Endothelial cell of umbilical vein (primary cell): ENCODE data around the gene VARS1. TPM values are rescaled to one million over a fixed set of nuclear protein-coding genes. Genes with fewer than 3 reads are reported as not detected.

Experiments
- BruUV-seq: library from RNA; stranded (reverse); fragments of 400-500 nt; replicated peaks from 2 replicates; lab custom pipeline; 2021; lab: Mats Ljungman, UMichigan
- CTCF ChIA-PET: fragments of 300-600, 350-600 bp; sonication (Branson Sonifier 250); formaldehyde crosslinking; loops from one replicate; lab custom pipeline; 2021; ENCODE audit warnings: antibody characterized with exemption, inconsistent platforms; lab: Charles Lee
- POLR2A ChIA-PET: fragments of 300-600, 350-600 bp; sonication (Branson Sonifier 250); formaldehyde crosslinking; loops from one replicate; lab custom pipeline; 2021; ENCODE audit warnings: antibody characterized with exemption, inconsistent platforms; lab: Charles Lee
- DNase-seq: peaks from one replicate; pipeline ENCODE4 v3.0.0-alpha.2; 2011; ENCODE audit warnings: low read depth, low spot score
- FAIRE-seq: peaks from 2 replicates; lab custom pipeline; 2011; peaks lifted over from hg19 to GRCh38; lab: Jason Lieb, UNC
- H2AFZ ChIP-seq: 2 replicates; pipeline ENCODE4 v1.6.0; 2012; ENCODE audit warnings: low read depth, low read length, control low read depth, inconsistent platforms
- H3K27ac ChIP-seq: 2 replicates; pipeline ENCODE4 v1.5.1; 2011; ENCODE audit warnings: low read depth, mild to moderate bottlenecking, control low read depth, low read length, moderate library complexity; ENCODE audit not compliant: insufficient read depth
- H3K27me3 ChIP-seq, 2 experiments: 2 replicates each; pipeline versions ENCODE4 v1.6.0 to v1.6.1; 2011; ENCODE audit warnings: low read length in 2 of 2, mixed read lengths in 1 of 2; ENCODE audit not compliant: control insufficient read depth in 2 of 2, insufficient read depth in 2 of 2
- H3K36me3 ChIP-seq, 2 experiments: 2 replicates in 1 of 2; 3 replicates in 1 of 2; pipeline ENCODE4 v1.5.1; 2011; ENCODE audit warnings: low read length in 2 of 2, mild to moderate bottlenecking in 1 of 2, moderate library complexity in 1 of 2; ENCODE audit not compliant: control insufficient read depth in 2 of 2, insufficient read depth in 2 of 2; ENCODE audit errors: extremely low read depth in 1 of 2
- H3K4me1 ChIP-seq: 3 replicates; pipeline ENCODE4 v1.5.1; 2011; ENCODE audit warnings: mild to moderate bottlenecking, low read length; ENCODE audit not compliant: control insufficient read depth, insufficient read depth; ENCODE audit errors: extremely low read depth
- H3K4me2 ChIP-seq: 2 replicates; pipeline ENCODE4 v1.6.1; 2011; ENCODE audit warnings: low read length, control low read depth, mixed read lengths; ENCODE audit not compliant: insufficient read depth
- H3K4me3 ChIP-seq, 3 experiments: fragments of 200-600 bp in 1 of 3; sonication (generic), shearing (Covaris generic) in 1 of 3; replicated peaks in 1 of 3; 2 replicates each; pipeline ENCODE4 v1.5.1; 2011 to 2016; ENCODE audit warnings: control low read depth in 3 of 3, low read length in 3 of 3, mild to moderate bottlenecking in 2 of 3, inconsistent platforms in 1 of 3, low read depth in 1 of 3, moderate library complexity in 1 of 3; ENCODE audit not compliant: insufficient read depth in 1 of 3
- H3K79me2 ChIP-seq: 2 replicates; pipeline ENCODE4 v1.6.0; 2012; ENCODE audit warnings: low read length, inconsistent platforms; ENCODE audit not compliant: control insufficient read depth, insufficient read depth
- H3K9ac ChIP-seq: replicated peaks from 2 replicates; pipeline ENCODE3; 2011; ENCODE audit warnings: low read length, control low read depth; ENCODE audit not compliant: insufficient read depth; ENCODE audit errors: extremely low read depth
- H3K9me1 ChIP-seq: replicated peaks from 3 replicates; pipeline ENCODE4 v1.6.0; 2011; ENCODE audit warnings: mild to moderate bottlenecking, low read length; ENCODE audit not compliant: control insufficient read depth, insufficient read depth; ENCODE audit errors: extremely low read depth
- H3K9me3 ChIP-seq: replicated peaks from 2 replicates; pipeline ENCODE4 v1.5.1; 2012; ENCODE audit warnings: low read length, inconsistent platforms; ENCODE audit not compliant: control insufficient read depth, insufficient read depth
- H4K20me1 ChIP-seq: replicated peaks from 2 replicates; pipeline ENCODE3; 2011; ENCODE audit warnings: mild to moderate bottlenecking, low read length; ENCODE audit not compliant: control insufficient read depth, insufficient read depth; ENCODE audit errors: extremely low read depth
- EZH2 ChIP-seq: IDR thresholded peaks from 2 replicates; pipeline ENCODE4 v1.6.1; 2012; ENCODE audit warnings: borderline replicate concordance, low read depth, mild to moderate bottlenecking, moderate library complexity, low read length, inconsistent platforms; ENCODE audit not compliant: severe bottlenecking
- FOS ChIP-seq: IDR thresholded peaks from 2 replicates; pipeline ENCODE4 v1.6.1; 2011; ENCODE audit warnings: mild to moderate bottlenecking, low read length, moderate library complexity, borderline replicate concordance; ENCODE audit not compliant: insufficient read depth
- GATA2 ChIP-seq: IDR thresholded peaks from 2 replicates; pipeline ENCODE4 v1.7.0; 2011; ENCODE audit warnings: low read depth, mild to moderate bottlenecking, moderate library complexity, mixed read lengths, low read length; ENCODE audit not compliant: insufficient read length, insufficient read depth
- JUN ChIP-seq: IDR thresholded peaks from 2 replicates; pipeline ENCODE4 v1.6.1; 2011; ENCODE audit warnings: borderline replicate concordance, low read depth; ENCODE audit not compliant: insufficient read length, insufficient read depth
- MYC ChIP-seq: IDR thresholded peaks from one replicate; pipeline ENCODE4 v1.6.1; 2011; ENCODE audit warnings: mild to moderate bottlenecking, low read depth, low read length
- POLR2A ChIP-seq: IDR thresholded peaks from 2 replicates; pipeline ENCODE4 v1.6.1; 2012; ENCODE audit warnings: low read depth, mild to moderate bottlenecking, control low read depth, low read length
- POLR2AphosphoS5 ChIP-seq: IDR thresholded peaks from 2 replicates; pipeline ENCODE4 v1.6.1; 2012; ENCODE audit warnings: low read depth, mild to moderate bottlenecking, control low read depth, low read length, moderate library complexity; ENCODE audit not compliant: insufficient read depth
- dilution Hi-C: fragments of 300-500 bp; cut with MboI; formaldehyde crosslinking; loops from one replicate; pipeline ENCODE4 v1.15.0; 2019; ENCODE audit warnings: low sequenced_read_pairs; ENCODE audit not compliant: extremely low pct_ligation_motif_present
- intact Hi-C: fragments of 100-400 bp; cut with micrococcal nuclease; formaldehyde crosslinking; loops from one replicate; pipeline ENCODE4 v1.10.0; 2022
- polyA plus RNA-seq, 4 experiments: library from polyadenylated mRNA; depleted of rRNA in 3 of 4; stranded (reverse) in 3 of 4; unstranded in 1 of 4; fragments of >200 nt; gene quantifications; 2 replicates each; pipeline versions ENCODE4 v1.2.1 to v1.2.3, GENCODE V29; 2011 to 2012; ENCODE audit warnings: missing spikeins in 1 of 4
- total RNA-seq: library from RNA; stranded (reverse); gene quantifications from 2 replicates; pipeline ENCODE4 v1.2.3, GENCODE V29; 2021
- TF ChIP-seq, protein P1 (sequence below), 2 donors: IDR thresholded peaks; 1 replicate in 1 of 2; 2 replicates in 1 of 2; pipeline ENCODE4 v1.5.1; 2011; ENCODE audit warnings: low read length in 2 of 2, mild to moderate bottlenecking in 2 of 2, moderate library complexity in 2 of 2, control low read depth in 1 of 2, inconsistent platforms in 1 of 2, low read depth in 1 of 2; ENCODE audit not compliant: insufficient read depth in 1 of 2; ENCODE audit errors: extremely low read depth in 1 of 2
- TF ChIP-seq, protein P2 (sequence below): IDR thresholded peaks from 2 replicates; pipeline ENCODE4 v1.6.1; 2011; ENCODE audit not compliant: insufficient read depth, insufficient read length

The VARS1 gene
- total and polyA plus RNA-seq, 2 donors (not counting 3 experiments of a cell fraction or from before 2014, with no cell fraction given) = 37.4 to 121 TPM

DNA sequence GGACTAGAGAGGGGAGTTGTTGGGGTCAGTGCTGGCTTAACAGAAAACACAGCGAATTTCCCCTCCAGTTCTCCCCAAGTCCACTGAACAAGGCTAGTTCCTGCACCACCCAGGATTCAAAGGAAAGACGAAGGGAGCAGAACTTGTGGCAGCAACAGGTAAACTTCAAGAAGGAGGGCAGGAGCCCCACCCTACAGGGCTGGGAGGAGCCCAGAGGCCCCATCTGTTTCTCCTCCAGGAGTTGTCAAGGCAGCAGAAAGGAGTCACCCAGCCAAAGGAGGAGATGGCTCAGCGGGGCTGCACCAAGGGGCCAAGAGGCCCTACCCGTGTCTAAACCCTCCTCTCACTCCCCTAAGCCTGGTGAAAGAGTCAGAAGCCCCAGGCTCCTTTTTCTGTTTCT is 31.4 kb downstream of the VARS1 start:
- H2AFZ ChIP-seq = no peak overlapping the region
- intact Hi-C loops = no loop called here
- no peaks in the 10 kb centered on the region for H4K20me1 ChIP-seq
- FAIRE-seq (no peak), DNase-seq (no peak)
- H3K4me1 ChIP-seq = no peaks in the 10 kb centered on the region
- TF ChIP-seq JUN (no peak), POLR2A (no peak), EZH2 (no peak), MYC (no peak), FOS (no peak), GATA2 (no peak), POLR2AphosphoS5 (no peak)
- TF ChIP-seq, protein P1, sequence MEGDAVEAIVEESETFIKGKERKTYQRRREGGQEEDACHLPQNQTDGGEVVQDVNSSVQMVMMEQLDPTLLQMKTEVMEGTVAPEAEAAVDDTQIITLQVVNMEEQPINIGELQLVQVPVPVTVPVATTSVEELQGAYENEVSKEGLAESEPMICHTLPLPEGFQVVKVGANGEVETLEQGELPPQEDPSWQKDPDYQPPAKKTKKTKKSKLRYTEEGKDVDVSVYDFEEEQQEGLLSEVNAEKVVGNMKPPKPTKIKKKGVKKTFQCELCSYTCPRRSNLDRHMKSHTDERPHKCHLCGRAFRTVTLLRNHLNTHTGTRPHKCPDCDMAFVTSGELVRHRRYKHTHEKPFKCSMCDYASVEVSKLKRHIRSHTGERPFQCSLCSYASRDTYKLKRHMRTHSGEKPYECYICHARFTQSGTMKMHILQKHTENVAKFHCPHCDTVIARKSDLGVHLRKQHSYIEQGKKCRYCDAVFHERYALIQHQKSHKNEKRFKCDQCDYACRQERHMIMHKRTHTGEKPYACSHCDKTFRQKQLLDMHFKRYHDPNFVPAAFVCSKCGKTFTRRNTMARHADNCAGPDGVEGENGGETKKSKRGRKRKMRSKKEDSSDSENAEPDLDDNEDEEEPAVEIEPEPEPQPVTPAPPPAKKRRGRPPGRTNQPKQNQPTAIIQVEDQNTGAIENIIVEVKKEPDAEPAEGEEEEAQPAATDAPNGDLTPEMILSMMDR (IDR thresholded peaks at IDR 0.05; ENCODE audit: extremely low read depth in 1 of 2, insufficient read depth in 1 of 2, low read depth in 1 of 2, low read length in 2 of 2) = no peak
- TF ChIP-seq, protein P2, sequence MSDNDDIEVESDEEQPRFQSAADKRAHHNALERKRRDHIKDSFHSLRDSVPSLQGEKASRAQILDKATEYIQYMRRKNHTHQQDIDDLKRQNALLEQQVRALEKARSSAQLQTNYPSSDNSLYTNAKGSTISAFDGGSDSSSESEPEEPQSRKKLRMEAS = no peak
- H3K9me3 ChIP-seq = no peaks in the 10 kb centered on the region
- H3K36me3 ChIP-seq = peaks cover 2% of the 10 kb centered on the region in 2 experiments
- H3K9me1 ChIP-seq = no peaks in the 10 kb centered on the region
- no peak overlapping the region for H3K4me2 ChIP-seq
- no peaks in the 10 kb centered on the region for H3K27me3 ChIP-seq
- H3K9ac ChIP-seq = no peak overlapping the region
- ChIA-PET POLR2A (no interaction called here), CTCF (interaction anchor here (0.5 to 1.1 kb wide), 3 partner anchors 27 to 34 kb away, joined by 3 read pairs; no protein-coding TSS in a partner anchor)
- dilution Hi-C loops = no loop called here
- H3K79me2 ChIP-seq = no peaks in the 10 kb centered on the region
- H3K27ac ChIP-seq = no peak overlapping the region
- no peak overlapping the region for H3K4me3 ChIP-seq
- no TSS peak for BruUV-seq
